Measurements from ENCODE around the gene CEMIP2. TPM values are rescaled to one million over a fixed set of nuclear protein-coding genes. Genes with fewer than 3 reads are reported as not detected.

CEMIP2 gene
- polyA plus RNA-seq, 3 donors, result 11.6 to 58.7 (median 21.4) TPM

DNA sequence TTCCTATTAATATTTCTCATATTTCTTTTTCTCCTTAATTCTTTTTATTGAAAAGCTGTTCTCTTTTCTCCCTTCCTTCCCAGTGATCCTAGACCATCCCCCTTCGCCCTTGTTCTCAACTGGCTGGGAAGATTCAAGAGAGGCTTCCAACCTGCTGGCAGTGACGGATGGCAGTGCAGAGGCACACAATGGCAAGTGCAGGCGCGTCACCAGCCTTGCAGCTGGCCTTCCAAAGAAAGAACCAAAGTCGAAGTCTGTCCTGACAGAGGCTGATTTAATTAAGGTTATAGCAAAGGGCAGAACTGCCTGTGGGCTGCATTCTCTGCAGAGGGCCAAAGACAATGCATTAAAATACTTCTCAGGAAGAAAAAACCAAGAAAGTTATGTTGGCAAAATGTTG lies 7.4 kb downstream of the CEMIP2 start:
- Histone ChIP-seq H3K4me3 (replicated peaks in 1 of 3; ENCODE audit: low read depth in 2 of 3, low read length in 3 of 3) (no peak overlapping the region), H3K79me2 (ENCODE audit: insufficient read depth, low read length) (peaks cover 96% of the 10 kb centered on the region), H3K27me3 (ENCODE audit: control insufficient read depth in 2 of 2, insufficient read depth in 2 of 2, low read length in 2 of 2) (no peaks in the 10 kb centered on the region), H2AFZ (ENCODE audit: insufficient read depth, low read depth, low read length, poor library complexity, severe bottlenecking) (no peak overlapping the region), H3K9me3 (replicated peaks in 1 of 2; ENCODE audit: control insufficient read depth in 1 of 2, insufficient read depth in 1 of 2, low read length in 2 of 2) (no peaks in the 10 kb centered on the region), H3K4me2 (replicated peaks; ENCODE audit: extremely low read depth, low read length, poor library complexity, severe bottlenecking) (no peak overlapping the region), H4K20me1 (ENCODE audit: insufficient read depth, low read length) (peaks cover 98% of the 10 kb centered on the region), H3K9ac (ENCODE audit: insufficient read depth, low read length, poor library complexity, severe bottlenecking) (no peak overlapping the region), H3K4me1 (ENCODE audit: control insufficient read depth in 1 of 2, insufficient read depth in 2 of 2, low read length in 2 of 2) (peaks cover 22 to 31% of the 10 kb centered on the region in 2 donors), H3K36me3 (replicated peaks in 1 of 2; ENCODE audit: control insufficient read depth in 1 of 2, insufficient read depth in 2 of 2, low read length in 2 of 2) (peaks cover 3 to 9% of the 10 kb centered on the region in 2 donors), H3K27ac (ENCODE audit: low read depth in 1 of 2, low read length in 2 of 2) (no peak overlapping the region)
- 96% methylated on average over 3 of the region's 5 CpGs for WGBS (ENCODE audit: insufficient coverage)
- no peak for DNase-seq
- H3K36me3 Mint-ChIP-seq, result peaks cover 12 to 27% of the 10 kb centered on the region in 2 donors
- peaks cover 61% of the 10 kb centered on the region for H3K4me1 Mint-ChIP-seq
- no peaks in the 10 kb centered on the region for H3K9me3 Mint-ChIP-seq
- H3K27ac Mint-ChIP-seq, result peak overlapping the region in 1 of 7 donors; percentile 30
- TF ChIP-seq, protein P1, sequence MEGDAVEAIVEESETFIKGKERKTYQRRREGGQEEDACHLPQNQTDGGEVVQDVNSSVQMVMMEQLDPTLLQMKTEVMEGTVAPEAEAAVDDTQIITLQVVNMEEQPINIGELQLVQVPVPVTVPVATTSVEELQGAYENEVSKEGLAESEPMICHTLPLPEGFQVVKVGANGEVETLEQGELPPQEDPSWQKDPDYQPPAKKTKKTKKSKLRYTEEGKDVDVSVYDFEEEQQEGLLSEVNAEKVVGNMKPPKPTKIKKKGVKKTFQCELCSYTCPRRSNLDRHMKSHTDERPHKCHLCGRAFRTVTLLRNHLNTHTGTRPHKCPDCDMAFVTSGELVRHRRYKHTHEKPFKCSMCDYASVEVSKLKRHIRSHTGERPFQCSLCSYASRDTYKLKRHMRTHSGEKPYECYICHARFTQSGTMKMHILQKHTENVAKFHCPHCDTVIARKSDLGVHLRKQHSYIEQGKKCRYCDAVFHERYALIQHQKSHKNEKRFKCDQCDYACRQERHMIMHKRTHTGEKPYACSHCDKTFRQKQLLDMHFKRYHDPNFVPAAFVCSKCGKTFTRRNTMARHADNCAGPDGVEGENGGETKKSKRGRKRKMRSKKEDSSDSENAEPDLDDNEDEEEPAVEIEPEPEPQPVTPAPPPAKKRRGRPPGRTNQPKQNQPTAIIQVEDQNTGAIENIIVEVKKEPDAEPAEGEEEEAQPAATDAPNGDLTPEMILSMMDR (IDR thresholded peaks at IDR 0.05), result no peak
- H3K27me3 Mint-ChIP-seq (ENCODE audit: low read depth in 3 of 3), result no peaks in the 10 kb centered on the region
- H3K4me3 Mint-ChIP-seq, result no peak overlapping the region
- intact Hi-C loops (cut with micrococcal nuclease), result no loop called here

DNA sequence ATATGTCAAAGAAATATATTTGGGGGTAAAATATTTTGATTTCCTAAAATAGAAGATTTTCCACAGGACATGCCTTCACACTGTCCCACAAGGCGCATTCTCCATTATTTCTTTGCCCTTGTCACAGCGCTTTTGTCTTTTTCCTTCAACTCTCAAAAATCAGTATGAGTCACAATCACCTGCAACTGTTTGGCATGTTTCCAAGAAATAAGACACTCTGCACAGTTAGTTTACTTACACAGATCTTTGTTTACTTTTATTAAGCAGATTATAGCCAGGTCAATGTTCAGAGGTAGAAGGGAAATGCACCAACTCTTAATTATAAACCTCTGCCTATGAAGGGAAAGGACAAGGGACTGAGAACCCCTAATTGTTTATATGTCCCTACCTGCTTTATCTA lies 9.5 kb downstream of the CEMIP2 start:
- Mint-ChIP-seq H3K4me3 (no peak overlapping the region), H3K27ac (no peak overlapping the region), H3K4me1 (peaks cover 45% of the 10 kb centered on the region), H3K36me3 (peaks cover 13 to 26% of the 10 kb centered on the region in 2 donors), H3K9me3 (no peaks in the 10 kb centered on the region), H3K27me3 (ENCODE audit: low read depth in 3 of 3) (peaks cover 0 to 2% (median 0%) of the 10 kb centered on the region in 3 donors)
- Histone ChIP-seq H3K4me3 (replicated peaks in 1 of 3; ENCODE audit: low read depth in 2 of 3, low read length in 3 of 3) (no peak overlapping the region), H4K20me1 (ENCODE audit: insufficient read depth, low read length) (peaks cover 98% of the 10 kb centered on the region), H2AFZ (ENCODE audit: insufficient read depth, low read depth, low read length, poor library complexity, severe bottlenecking) (no peak overlapping the region), H3K79me2 (ENCODE audit: insufficient read depth, low read length) (peaks cover 96% of the 10 kb centered on the region), H3K27ac (ENCODE audit: low read depth in 1 of 2, low read length in 2 of 2) (no peak overlapping the region), H3K9ac (ENCODE audit: insufficient read depth, low read length, poor library complexity, severe bottlenecking) (no peak overlapping the region), H3K4me2 (replicated peaks; ENCODE audit: extremely low read depth, low read length, poor library complexity, severe bottlenecking) (no peak overlapping the region), H3K36me3 (replicated peaks in 1 of 2; ENCODE audit: control insufficient read depth in 1 of 2, insufficient read depth in 2 of 2, low read length in 2 of 2) (peaks cover 3 to 9% of the 10 kb centered on the region in 2 donors), H3K27me3 (ENCODE audit: control insufficient read depth in 2 of 2, insufficient read depth in 2 of 2, low read length in 2 of 2) (no peaks in the 10 kb centered on the region), H3K9me3 (replicated peaks in 1 of 2; ENCODE audit: control insufficient read depth in 1 of 2, insufficient read depth in 1 of 2, low read length in 2 of 2) (no peaks in the 10 kb centered on the region), H3K4me1 (ENCODE audit: control insufficient read depth in 1 of 2, insufficient read depth in 2 of 2, low read length in 2 of 2) (peaks cover 4 to 11% of the 10 kb centered on the region in 2 donors)
- no peak for DNase-seq
- 100% methylated on average over 1 of the region's 2 CpGs for WGBS (ENCODE audit: insufficient coverage)
- intact Hi-C loops (cut with micrococcal nuclease), result no loop called here
- TF ChIP-seq, protein P1 (IDR thresholded peaks at IDR 0.05), result no peak
